HCT116 (cell line): ENCODE measurements around the gene GALNT6. TPM values are rescaled to one million over a fixed set of nuclear protein-coding genes. Genes with fewer than 3 reads are reported as not detected.

Experiments
- ATAC-seq: fragments of 200-7000 bp; cut with Tn5 transposase; 2 replicates; pipeline ENCODE4 v1.9.1; 2020; ENCODE audit warnings: mild to moderate bottlenecking, moderate library complexity
- BruUV-seq: library from RNA; stranded (reverse); fragments of 400-500 nt; replicated peaks from 2 replicates; lab custom pipeline; 2021; lab: Mats Ljungman, UMichigan
- CTCF ChIA-PET: fragments of 300-600 bp; sonication (Branson Sonifier 250); formaldehyde crosslinking; loops from one replicate; lab custom pipeline; 2021; ENCODE audit warnings: antibody characterized with exemption; lab: Charles Lee
- POLR2A ChIA-PET: fragments of 300-600, 350-600 bp; sonication (Branson Sonifier 250); formaldehyde crosslinking; loops from one replicate; lab custom pipeline; 2021; ENCODE audit warnings: antibody characterized with exemption; lab: Charles Lee
- RAD21 ChIA-PET, 2 experiments: fragments of 300-600 bp; sonication (Branson Sonifier 250); formaldehyde crosslinking; loops; one replicate each; lab custom pipeline; 2023; ENCODE audit warnings: low total read pairs in 2 of 2; ENCODE audit not compliant: uncharacterized antibody in 2 of 2, unreplicated experiment in 2 of 2, low non-redundant PET in 1 of 2; lab: Charles Lee
- DNase-seq: peaks from one replicate; pipeline ENCODE4 v3.0.0-alpha.2; 2010; ENCODE audit warnings: low read depth, low spot score
- H2AFZ ChIP-seq: fragments of 200-600 bp; shearing (Covaris generic), sonication (generic); 2 replicates; pipeline ENCODE4 v1.6.1; 2017; ENCODE audit warnings: low read depth, mixed run types, mixed read lengths, antibody characterized with exemption, low read length; ENCODE audit not compliant: poor library complexity, severe bottlenecking
- H3K27ac ChIP-seq: 2 replicates; pipeline ENCODE4 v1.5.1; 2012; ENCODE audit warnings: low read depth, low read length
- H3K27me3 ChIP-seq: fragments of 200-600 bp; sonication (generic); 2 replicates; pipeline ENCODE4 v1.6.1; 2016; ENCODE audit warnings: mixed run types, low read length, mixed read lengths; ENCODE audit not compliant: insufficient read depth
- H3K36me3 ChIP-seq, 2 experiments: fragments of 200-500 bp in 1 of 2; fragments of 200-600 bp in 1 of 2; sonication (Bioruptor generic) in 1 of 2; sonication (generic) in 1 of 2; 2 replicates each; pipeline versions ENCODE4 v1.5.1 to v1.6.1; 2014 to 2016; ENCODE audit warnings: low read length in 2 of 2, inconsistent platforms in 1 of 2, mixed read lengths in 1 of 2, mixed run types in 1 of 2; ENCODE audit not compliant: insufficient read depth in 2 of 2, control insufficient read depth in 1 of 2
- H3K4me1 ChIP-seq, 2 experiments: fragments of 200-600 bp in 1 of 2; sonication (generic) in 1 of 2; 2 replicates each; pipeline versions ENCODE4 v1.5.1 to v1.6.1; 2012 to 2017; ENCODE audit warnings: low read length in 2 of 2, inconsistent platforms in 1 of 2, mild to moderate bottlenecking in 1 of 2, mixed read lengths in 1 of 2, mixed run types in 1 of 2, moderate library complexity in 1 of 2; ENCODE audit not compliant: insufficient read depth in 2 of 2, control insufficient read depth in 1 of 2
- H3K4me2 ChIP-seq: fragments of 200-600 bp; sonication (generic); 2 replicates; pipeline ENCODE4 v1.6.1; 2017; ENCODE audit warnings: mixed run types, low read length, mixed read lengths
- H3K4me3 ChIP-seq, 2 experiments: fragments of 200-600 bp in 1 of 2; sonication (generic) in 1 of 2; replicated peaks in 1 of 2; 2 replicates each; pipeline ENCODE4 v1.5.1; 2011 to 2016; ENCODE audit warnings: low read length in 2 of 2, control low read depth in 1 of 2, low read depth in 1 of 2, mild to moderate bottlenecking in 1 of 2, mixed read lengths in 1 of 2, mixed run types in 1 of 2
- H3K79me2 ChIP-seq: fragments of 200-600 bp; sonication (generic); 2 replicates; pipeline ENCODE4 v1.6.1; 2017; ENCODE audit warnings: mild to moderate bottlenecking, mixed run types, low read length, moderate library complexity, mixed read lengths; ENCODE audit not compliant: insufficient read depth
- H3K9ac ChIP-seq: fragments of 200-600 bp; sonication (generic); 2 replicates; pipeline ENCODE4 v1.6.1; 2016; ENCODE audit warnings: low read length, mixed read lengths
- H3K9me2 ChIP-seq: fragments of 200-600 bp; sonication (generic), shearing (Covaris generic); 2 replicates; pipeline ENCODE4 v1.6.1; 2017; ENCODE audit warnings: mixed run types, mild to moderate bottlenecking, moderate library complexity; ENCODE audit not compliant: insufficient read depth
- H3K9me3 ChIP-seq, 2 experiments: fragments of 200-500 bp in 1 of 2; fragments of 200-600 bp in 1 of 2; sonication (Bioruptor generic) in 1 of 2; sonication (generic) in 1 of 2; 2 replicates each; pipeline ENCODE4 v1.6.1; 2014 to 2017; ENCODE audit warnings: low read length in 2 of 2, mixed read lengths in 2 of 2, inconsistent platforms in 1 of 2, low read depth in 1 of 2, mild to moderate bottlenecking in 1 of 2, mixed run types in 1 of 2, moderate library complexity in 1 of 2; ENCODE audit not compliant: control insufficient read depth in 1 of 2, insufficient read depth in 1 of 2
- H4K20me1 ChIP-seq: fragments of 200-600 bp; sonication (generic), shearing (Covaris generic); 2 replicates; pipeline ENCODE4 v1.6.1; 2017; ENCODE audit warnings: mixed run types, mild to moderate bottlenecking, moderate library complexity; ENCODE audit not compliant: insufficient read depth
- ATF3 ChIP-seq: IDR thresholded peaks from 2 replicates; pipeline ENCODE4 v1.6.1; 2012
- CBX3 ChIP-seq: IDR thresholded peaks from 2 replicates; pipeline ENCODE4 v1.6.1; 2012; ENCODE audit warnings: low read depth
- CTCF ChIP-seq, 3 experiments: fragments of 200-600 bp in 1 of 3; sonication (generic) in 1 of 3; IDR thresholded peaks in 2 of 3; conservative IDR thresholded peaks in 1 of 3; 2 replicates each; pipeline ENCODE4 v1.5.1; 2012 to 2017; ENCODE audit warnings: low read depth in 2 of 3, low read length in 2 of 3, antibody characterized with exemption in 1 of 3, borderline replicate concordance in 1 of 3, control low read depth in 1 of 3, mild to moderate bottlenecking in 1 of 3, mixed read lengths in 1 of 3, mixed run types in 1 of 3, moderate library complexity in 1 of 3; ENCODE audit not compliant: insufficient read depth in 1 of 3
- ELF1 ChIP-seq: IDR thresholded peaks from 2 replicates; pipeline ENCODE4 v1.6.1; 2012; ENCODE audit warnings: low read depth, borderline replicate concordance
- EZH2phosphoT487 ChIP-seq: fragments of 200-600 bp; IDR thresholded peaks from 2 replicates; pipeline ENCODE4 v1.6.1; 2018; ENCODE audit warnings: antibody characterized with exemption, borderline replicate concordance
- FOSL1 ChIP-seq: IDR thresholded peaks from 2 replicates; pipeline ENCODE4 v1.6.1; 2012; ENCODE audit warnings: low read depth
- intact Hi-C: fragments of 100-400 bp; cut with micrococcal nuclease; formaldehyde crosslinking; loops from 2 replicates; pipeline ENCODE4 v1.10.0; 2022
- total RNA-seq: library from RNA; stranded (reverse); gene quantifications from one replicate; pipeline ENCODE4 v1.2.1, GENCODE V29; 2021; ENCODE audit not compliant: unreplicated experiment

The GALNT6 gene
- total RNA-seq, 1 experiment from 2014 or later: 16.4 TPM

GRCh38 chr12:51307655-51308593 lies 83.3 kb downstream of the GALNT6 start (continued):
- TF ChIP-seq CTCF (IDR thresholded peaks at IDR 0.05 in 2 of 3, conservative IDR thresholded peaks at IDR 0.05 in 1 of 3; ENCODE audit: borderline replicate concordance in 1 of 3, insufficient read depth in 1 of 3, low read depth in 2 of 3, low read length in 2 of 3): no peak
- TF ChIP-seq CBX3: peak; percentile 56; the same call in 1 of the 2 replicates
- peak; percentile 49 for TF ChIP-seq FOSL1
- TF ChIP-seq ELF1: no peak

- H3K27ac ChIP-seq: no peak overlapping the region
- intact Hi-C loops: no loop called here
- POLR2A ChIA-PET: no interaction called here
Measured at GRCh38 chr12:51306507-51306906, 84.7 kb downstream of the GALNT6 start.

More at GRCh38 chr12:51306507-51306906, 84.7 kb downstream of the GALNT6 start:
- ChIA-PET RAD21 (no interaction called here), CTCF (no interaction called here)
- BruUV-seq: no TSS peak
- no peak for TF ChIP-seq CBX3
- TF ChIP-seq ATF3: no peak
- TF ChIP-seq EZH2phosphoT487: no peak
- H2AFZ ChIP-seq: no peak overlapping the region
- H3K4me1 ChIP-seq: peaks cover 7 to 17% of the 10 kb centered on the region in 2 experiments; a peak in 3 of 4 replicates
- no peaks in the 10 kb centered on the region for H3K36me3 ChIP-seq
- DNase-seq (no peak), ATAC-seq (no peak)
- H3K4me2 ChIP-seq: no peak overlapping the region
- H3K4me3 ChIP-seq: no peak overlapping the region
- H3K9ac ChIP-seq: no peak overlapping the region
- no peaks in the 10 kb centered on the region for H3K79me2 ChIP-seq
- H4K20me1 ChIP-seq: no peaks in the 10 kb centered on the region
- H3K27me3 ChIP-seq: no peaks in the 10 kb centered on the region
- H3K9me3 ChIP-seq: no peaks in the 10 kb centered on the region
- no peaks in the 10 kb centered on the region for H3K9me2 ChIP-seq

Other genes starting within 250 kb of the GALNT6 start
- 31.6 TPM for gene TFCP2, start 218.3 kb downstream of the GALNT6 start, total RNA-seq
- gene POU6F1, start 173.3 kb downstream of the GALNT6 start, total RNA-seq: 6.4 TPM
- 157 TPM for gene DAZAP2, start 152.6 kb downstream of the GALNT6 start, total RNA-seq
- gene SMAGP, start 121.0 kb downstream of the GALNT6 start, total RNA-seq: 39.9 TPM
- gene BIN2, start 67.2 kb downstream of the GALNT6 start, total RNA-seq: 0.22 TPM
- not detected for gene CELA1, start 44.7 kb downstream of the GALNT6 start, total RNA-seq
- 1.4 TPM for gene SLC4A8, start 33.4 kb upstream of the GALNT6 start, total RNA-seq
- gene SCN8A, start 199.8 kb upstream of the GALNT6 start, total RNA-seq: 7.1 TPM